Measurements from ENCODE around the gene LMX1B.
A peak's percentile ranks its signal among the peaks of the same experiment; 100 is the strongest.

Gene LMX1B

GRCh38 chr9:126677188-126678084 lies 63.7 kb downstream of the LMX1B start:
- DNase-seq (ENCODE audit: low read depth), result no peak

- peak; percentile 7 for DNase-seq (ENCODE audit: low read depth)
Observed at GRCh38 chr9:126678989-126679388, 65.3 kb downstream of the LMX1B start.

GRCh38 chr9:126681336-126681735 lies 67.6 kb downstream of the LMX1B start:
- no peak for DNase-seq (ENCODE audit: low read depth)

- no peak for DNase-seq (ENCODE audit: low read depth)
Observed at GRCh38 chr9:126682113-126682810, 68.5 kb downstream of the LMX1B start.

DNA sequence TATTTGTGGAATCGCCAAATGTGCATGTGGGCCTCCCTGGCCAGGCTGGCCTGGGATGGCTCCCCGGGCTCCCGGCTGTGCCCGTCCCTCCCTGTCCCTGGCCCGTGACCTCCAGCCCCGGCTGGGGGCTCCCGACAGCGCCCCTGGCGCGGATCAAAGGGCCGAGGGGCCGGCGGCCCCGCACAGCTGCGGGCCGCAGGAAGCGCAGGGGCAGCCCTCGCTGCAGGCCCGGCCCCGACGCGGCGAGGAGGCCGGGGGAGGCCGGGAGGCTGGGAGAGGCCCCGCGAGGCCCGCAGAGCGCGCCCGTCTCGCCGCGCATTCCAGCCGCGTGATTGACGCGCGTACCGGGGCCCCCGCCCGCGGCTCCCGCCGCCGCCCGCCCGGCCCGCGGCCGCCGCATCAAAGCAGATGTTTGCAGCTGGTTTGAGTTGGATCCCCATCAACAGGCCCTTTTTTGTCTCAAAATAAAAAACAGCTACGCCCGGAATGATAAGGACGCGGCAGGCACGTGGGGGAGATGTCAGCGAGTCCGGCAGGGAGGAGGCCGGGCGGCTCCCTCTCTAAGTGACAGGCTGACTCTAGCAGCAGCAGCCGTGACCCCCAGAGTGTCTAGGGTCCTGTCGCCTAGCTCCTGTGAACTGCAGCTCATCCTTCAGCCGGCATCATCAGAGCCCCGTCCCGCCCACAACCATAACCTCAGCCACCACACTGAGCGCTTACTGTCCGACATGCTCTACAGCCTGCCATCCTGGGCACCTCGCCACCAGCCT lies 69.4 kb downstream of the LMX1B start:
- no peak for DNase-seq (ENCODE audit: low read depth)

GRCh38 chr9:126683698-126684044 lies 69.9 kb downstream of the LMX1B start:
- DNase-seq (ENCODE audit: low read depth), result no peak

DNA sequence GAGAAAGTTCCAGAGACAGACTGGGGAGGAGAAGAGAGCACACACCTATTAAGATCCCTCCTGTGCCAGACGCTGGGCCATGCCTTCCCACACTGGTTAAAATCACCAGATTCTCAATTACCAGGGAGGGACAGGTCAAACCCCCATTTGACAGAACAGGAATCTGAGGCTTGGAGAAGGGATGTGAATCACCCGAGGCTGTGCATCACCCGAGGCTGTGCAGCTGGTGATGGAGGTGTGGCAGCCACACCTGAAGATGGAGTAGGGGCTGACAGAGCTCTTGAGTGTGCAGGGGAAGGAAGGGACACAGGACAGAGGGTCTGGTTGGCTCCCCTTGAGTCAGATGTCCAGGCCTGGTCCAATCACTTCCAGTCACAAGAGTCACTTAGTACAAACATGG lies 70.6 kb downstream of the LMX1B start:
- DNase-seq (ENCODE audit: low read depth), result no peak

- no peak for DNase-seq (ENCODE audit: low read depth)
Observed at GRCh38 chr9:126684965-126685465, 71.3 kb downstream of the LMX1B start.

- DNase-seq (ENCODE audit: low read depth), result no peak
Observed at GRCh38 chr9:126687930-126688461, 74.3 kb downstream of the LMX1B start.

GRCh38 chr9:126688617-126689016 lies 74.9 kb downstream of the LMX1B start:
- DNase-seq (ENCODE audit: low read depth), result no peak

DNA sequence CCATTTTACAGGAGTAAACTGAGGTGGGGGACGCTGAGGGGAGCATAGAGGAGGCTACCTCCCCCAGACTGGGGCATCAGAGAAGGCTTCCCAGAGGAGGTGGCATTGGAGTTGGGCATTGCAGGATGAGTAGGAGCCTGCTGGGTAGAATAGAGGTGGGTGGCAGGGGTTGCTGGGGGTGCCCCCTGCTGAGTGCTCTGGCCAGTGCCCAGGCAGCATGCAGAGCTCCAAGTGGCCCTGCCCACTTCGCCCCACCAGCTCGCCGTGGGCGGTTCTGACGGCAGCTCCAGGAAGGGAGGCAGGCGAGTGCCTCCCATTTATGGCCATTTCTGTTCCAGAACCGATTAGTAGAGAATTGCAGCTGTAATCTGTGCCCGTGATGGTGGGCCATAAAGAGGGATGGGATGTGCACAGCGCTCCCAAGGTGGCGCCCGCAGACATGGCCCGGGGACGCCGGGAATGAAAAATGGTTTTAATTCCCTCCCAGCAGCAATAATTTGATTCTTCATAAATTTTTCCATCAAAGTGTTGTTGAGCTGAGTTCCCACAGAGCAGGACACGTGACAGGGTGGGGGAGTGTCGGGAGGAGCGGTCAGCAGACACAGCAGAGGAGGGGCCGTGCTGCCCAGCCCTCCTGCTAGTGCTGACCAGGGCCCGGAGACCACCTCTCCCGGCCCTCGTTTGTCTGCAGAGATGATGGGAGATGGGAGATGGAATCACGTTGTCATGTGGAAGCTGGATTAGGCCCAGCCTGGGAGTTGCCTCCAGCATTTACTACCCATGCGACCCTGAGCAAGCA lies 75.5 kb downstream of the LMX1B start:
- no peak for DNase-seq (ENCODE audit: low read depth)

- peak; percentile 46 for DNase-seq (ENCODE audit: low read depth)
Observed at GRCh38 chr9:126690431-126691051, 76.8 kb downstream of the LMX1B start.

DNA sequence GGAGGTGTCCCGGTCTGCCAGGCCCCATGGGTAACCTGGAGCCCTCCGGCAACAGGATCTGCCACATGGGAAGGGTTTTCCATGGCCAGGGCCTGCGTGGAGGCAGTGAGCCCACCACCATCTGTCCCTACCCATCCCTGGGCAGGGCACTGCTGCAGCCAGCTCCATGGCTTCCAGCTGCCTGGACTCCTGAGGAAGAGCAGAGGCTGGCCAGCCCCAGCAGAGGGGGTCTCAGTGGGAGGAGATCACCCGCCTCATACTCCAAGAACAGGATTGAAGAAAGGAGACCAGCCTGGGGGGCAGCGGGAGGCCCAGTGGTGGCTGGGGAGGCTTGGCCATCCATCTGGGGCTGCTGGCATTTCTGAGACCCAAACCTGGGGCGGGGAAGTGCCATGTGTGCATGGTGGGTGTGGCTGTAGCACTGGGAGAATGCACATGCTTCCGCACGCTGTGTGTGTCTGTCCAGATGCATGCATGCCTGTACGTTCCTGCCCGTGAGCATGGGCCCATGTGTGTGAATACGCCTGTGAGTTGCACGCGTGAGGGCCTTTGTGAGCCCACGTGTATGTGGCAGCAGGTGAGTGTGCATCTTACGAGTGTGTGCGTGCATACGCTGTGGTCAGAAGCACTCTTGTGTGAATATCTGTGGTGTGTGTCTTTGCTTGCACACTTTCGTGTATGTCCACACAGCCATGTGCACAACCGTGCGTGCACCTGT lies 78.5 kb downstream of the LMX1B start:
- no peak for DNase-seq (ENCODE audit: low read depth)

DNA sequence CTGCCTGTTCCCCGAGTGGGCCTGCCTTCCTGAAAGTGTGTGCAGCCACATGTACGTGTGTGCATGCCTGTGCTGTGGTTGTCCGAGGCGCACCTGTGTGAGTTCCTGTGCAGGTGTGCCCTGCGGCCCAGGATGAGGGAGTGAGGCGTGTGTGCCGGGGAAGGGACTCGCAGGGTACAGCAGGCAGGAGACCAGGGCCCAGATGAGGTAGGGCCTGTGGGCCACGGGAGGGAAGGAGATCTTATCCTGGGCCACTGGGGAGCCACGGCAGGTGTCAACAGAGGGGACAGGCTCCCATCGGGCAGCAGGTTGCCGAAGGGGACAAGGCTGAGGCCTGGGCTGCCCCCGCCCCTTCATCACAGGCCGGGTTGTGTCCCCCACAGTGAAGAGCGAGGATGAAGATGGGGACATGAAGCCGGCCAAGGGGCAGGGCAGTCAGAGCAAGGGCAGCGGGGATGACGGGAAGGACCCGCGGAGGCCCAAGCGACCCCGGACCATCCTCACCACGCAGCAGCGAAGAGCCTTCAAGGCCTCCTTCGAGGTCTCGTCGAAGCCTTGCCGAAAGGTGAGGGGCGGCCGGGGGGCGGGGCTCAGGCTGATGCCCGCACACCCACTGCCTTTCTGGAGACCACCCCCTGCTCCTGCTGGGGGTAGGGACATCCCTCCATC lies 79.2 kb downstream of the LMX1B start:
- DNase-seq (ENCODE audit: low read depth), result no peak

DNA sequence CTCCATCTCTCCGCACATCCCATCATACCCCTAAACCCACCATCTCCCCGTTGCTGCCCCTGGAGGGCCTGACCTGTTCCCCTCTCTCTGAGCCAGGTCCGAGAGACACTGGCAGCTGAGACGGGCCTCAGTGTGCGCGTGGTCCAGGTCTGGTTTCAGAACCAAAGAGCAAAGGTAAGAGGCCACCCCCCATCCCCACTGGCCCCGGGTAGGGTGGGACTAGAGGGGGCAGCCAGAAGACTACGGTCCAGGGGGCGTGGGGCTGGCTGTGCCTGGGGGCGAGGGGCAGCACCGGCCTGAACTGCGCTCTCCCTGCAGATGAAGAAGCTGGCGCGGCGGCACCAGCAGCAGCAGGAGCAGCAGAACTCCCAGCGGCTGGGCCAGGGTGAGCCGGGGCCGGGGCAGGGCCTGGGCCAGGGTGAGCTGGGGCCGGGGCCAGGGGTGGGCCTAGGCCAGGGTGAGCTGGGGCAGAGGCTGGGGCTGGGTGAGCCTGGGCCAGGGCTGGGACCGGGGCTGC lies 79.8 kb downstream of the LMX1B start:
- DNase-seq (ENCODE audit: low read depth), result no peak

DNA sequence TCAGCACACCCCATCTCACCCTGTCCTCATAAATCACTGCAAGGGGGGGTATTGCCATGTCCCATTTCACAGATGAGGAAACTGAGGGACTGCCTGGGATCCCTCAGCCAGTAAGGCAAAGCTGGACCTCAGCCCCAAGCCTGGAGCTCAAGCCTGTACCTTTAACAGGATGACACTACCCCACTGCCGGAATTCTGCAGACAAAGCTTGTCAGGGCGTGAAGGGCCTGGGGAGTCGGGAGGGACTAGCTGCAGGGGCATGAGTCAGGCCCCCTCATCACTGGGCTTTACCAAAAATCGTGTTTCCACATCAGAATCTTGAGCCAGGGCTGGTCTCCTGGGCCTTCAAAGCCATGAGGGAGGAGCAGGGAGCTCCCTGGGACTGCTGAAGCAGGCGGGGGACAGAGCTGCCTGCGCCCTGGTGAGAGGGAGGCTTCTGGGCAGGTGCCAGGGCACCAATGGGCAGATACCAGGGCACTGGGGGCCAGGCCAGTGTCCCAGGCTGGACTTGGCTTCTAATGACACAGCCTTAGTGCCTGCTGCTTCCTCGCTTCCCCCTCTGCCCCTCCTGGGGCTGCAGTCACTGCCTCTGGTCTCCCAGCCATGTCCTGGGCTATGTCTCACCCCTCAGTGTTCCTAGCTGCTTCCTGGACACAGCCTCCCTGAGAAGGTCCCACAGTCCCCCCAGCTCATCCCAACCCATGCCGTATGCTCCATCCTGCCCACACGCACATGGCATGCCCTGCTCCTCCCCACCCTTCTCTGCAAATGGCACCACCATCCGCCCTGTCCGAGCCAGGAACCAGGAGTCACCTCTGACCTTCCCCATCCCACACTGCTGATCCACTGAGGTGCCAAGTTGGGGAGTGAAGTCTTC lies 80.7 kb downstream of the LMX1B start:
- DNase-seq (ENCODE audit: low read depth), result no peak

- DNase-seq (ENCODE audit: low read depth), result no peak
Observed at GRCh38 chr9:126695186-126695585, 81.5 kb downstream of the LMX1B start.

GRCh38 chr9:126695701-126696400 lies 82.1 kb downstream of the LMX1B start:
- no peak for DNase-seq (ENCODE audit: low read depth)

Data from activated T-cell treated with anti-CD3 and anti-CD28 coated beads for 24 hours (primary cell).